HG03571 (cell line): ENCODE measurements around the gene PCDHB15.
"Not testable (repeated sequence)": the region's sequence is repeated elsewhere in the genome, so short reads cannot be mapped to it uniquely, and the experiment has no call there.

Source experiments
- ATAC-seq: cut with Tn5 transposase; IDR thresholded peaks from one replicate; pipeline ENCODE4 v1.9.1; 2021; ENCODE audit not compliant: unreplicated experiment

PCDHB15 gene

DNA sequence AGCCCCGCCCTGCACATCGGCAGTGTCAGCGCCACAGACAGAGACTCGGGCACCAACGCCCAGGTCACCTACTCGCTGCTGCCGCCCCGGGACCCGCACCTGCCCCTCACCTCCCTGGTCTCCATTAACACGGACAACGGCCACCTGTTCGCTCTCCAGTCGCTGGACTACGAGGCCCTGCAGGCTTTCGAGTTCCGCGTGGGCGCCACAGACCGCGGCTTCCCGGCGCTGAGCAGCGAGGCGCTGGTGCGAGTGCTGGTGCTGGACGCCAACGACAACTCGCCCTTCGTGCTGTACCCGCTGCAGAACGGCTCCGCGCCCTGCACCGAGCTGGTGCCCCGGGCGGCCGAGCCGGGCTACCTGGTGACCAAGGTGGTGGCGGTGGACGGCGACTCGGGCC is 1.8 kb downstream of the PCDHB15 start:
- not testable (repeated sequence) for ATAC-seq

DNA sequence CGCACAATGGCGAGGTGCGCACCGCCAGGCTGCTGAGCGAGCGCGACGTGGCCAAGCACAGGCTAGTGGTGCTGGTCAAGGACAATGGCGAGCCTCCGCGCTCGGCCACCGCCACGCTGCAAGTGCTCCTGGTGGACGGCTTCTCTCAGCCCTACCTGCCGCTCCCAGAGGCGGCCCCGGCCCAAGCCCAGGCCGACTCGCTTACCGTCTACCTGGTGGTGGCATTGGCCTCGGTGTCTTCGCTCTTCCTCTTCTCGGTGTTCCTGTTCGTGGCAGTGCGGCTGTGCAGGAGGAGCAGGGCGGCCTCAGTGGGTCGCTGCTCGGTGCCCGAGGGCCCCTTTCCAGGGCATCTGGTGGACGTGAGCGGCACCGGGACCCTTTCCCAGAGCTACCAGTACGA is 2.2 kb downstream of the PCDHB15 start:
- ATAC-seq: not testable (repeated sequence)

DNA sequence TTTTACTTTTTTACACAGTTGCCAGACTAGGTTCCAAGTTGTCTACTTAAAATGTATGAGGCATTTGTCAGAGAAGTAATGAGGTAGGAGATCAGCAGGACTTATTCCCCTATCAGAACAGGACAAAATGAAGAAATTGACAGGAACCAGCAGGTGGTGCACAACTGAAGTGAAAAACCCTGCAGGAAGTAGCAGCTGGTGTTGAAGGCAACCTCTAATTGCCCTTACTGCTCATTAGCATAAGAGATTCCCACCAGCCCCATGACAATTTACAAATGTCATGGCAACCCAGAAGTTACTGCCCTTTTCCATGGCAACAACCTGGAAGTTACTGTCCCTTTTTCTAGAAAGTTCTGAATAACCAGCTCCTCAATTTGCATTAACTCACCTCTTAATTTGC is 5.4 kb downstream of the PCDHB15 start:
- ATAC-seq: no peak

DNA sequence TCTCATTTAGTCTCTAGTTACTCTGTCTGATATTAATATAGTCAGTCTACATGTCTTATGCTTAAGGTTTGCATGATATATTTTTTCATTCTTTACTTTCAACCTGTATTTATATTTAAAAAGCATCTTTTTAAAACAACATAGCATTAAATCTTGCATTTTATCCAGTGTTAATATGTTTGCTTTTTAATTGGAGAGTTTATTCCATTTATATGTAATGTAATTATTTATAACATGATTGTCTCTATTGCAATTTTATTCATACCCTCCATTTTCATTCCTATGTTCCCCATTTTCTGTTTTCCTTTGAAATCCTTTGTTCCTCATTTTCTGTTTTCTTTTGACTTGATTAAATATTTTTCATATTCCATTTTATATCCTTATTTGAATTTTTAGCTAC is 13.3 kb downstream of the PCDHB15 start:
- no peak for ATAC-seq

DNA sequence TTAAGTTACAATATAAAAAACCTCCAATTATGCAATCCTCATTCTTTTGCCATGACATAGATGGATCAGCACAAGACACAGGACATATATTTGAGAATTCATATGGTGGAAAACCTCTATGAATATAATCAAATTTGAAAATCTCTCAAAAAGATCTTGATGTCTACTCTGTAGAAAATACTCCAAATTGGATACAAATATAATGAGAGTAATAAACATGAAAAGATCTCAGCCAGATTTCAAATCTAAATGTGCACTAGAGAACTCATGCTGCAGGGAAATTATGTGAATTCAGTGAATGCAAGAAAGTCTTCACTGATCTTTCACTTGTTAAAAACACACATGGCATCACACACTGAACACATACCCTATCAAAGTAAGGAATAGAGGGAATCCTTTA is 13.8 kb downstream of the PCDHB15 start:
- no peak for ATAC-seq

DNA sequence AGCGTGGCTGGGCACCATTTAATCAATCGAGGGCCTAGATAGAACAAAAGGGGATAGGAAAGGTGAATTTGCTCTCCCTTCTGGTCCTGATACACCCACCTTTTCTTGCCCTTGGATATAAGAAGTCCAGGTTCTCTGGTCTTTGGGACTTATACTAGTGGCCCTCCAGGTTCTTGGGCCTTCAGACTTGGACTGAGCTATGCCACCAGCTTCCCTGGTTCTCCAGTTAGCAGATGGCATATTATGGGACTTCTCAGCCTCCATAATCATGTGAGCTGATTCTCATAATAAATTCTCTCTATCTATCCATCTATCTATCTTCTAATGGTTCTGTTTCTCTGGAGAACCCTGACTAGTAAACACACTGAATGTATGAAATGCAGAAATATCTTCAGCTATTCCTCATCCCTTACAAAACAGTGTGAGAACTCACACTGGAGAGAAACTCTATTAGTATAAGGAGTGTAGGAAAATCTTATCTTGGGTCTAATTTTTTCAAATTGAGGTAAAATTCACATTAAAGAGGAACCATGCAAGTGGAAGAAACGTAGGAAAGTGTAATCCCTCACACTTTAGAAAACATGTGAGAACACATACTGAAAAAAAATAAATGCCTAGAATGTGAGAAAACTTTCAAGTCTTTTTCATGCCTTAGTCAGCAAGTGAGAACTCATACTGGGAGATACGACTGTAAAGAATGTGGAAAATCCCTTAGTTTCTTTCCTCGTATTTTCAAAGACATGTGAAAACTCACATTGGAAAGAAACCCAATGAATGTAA is 15.5 kb downstream of the PCDHB15 start:
- ATAC-seq: no peak

DNA sequence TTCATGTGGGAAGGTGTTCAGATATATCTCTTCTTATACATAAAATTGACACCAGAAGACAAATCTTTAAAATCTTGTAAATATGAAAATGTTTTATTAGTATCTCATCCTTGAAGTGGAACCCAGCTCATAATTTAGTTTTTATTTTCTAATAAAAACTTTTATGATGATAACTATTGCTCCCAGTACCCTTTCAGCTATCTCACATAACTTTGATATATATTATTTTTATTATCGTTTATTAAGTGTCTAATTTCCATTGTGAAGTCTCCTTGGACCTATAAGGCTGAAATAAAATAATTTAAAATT is 16.0 kb downstream of the PCDHB15 start:
- ATAC-seq: no peak

DNA sequence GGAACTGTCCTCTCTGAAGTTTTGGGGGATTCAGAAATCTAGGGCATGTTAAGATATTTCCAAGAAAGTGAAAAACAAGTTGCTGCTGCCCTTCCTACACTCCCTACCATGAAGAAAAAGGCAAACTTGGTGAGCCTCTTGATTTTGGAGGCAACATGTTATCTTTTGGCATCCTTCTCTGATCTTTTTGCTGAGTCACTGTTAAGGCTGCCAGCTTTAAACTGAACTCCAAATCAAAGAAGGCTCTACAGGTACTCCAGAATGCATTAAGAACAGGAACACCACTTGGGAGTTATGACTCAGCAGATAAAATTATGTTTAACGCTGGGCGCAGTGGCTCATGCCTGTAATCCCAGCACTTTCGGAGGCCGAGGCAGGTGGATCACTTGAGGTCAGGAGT is 24.0 kb downstream of the PCDHB15 start:
- ATAC-seq: no peak

DNA sequence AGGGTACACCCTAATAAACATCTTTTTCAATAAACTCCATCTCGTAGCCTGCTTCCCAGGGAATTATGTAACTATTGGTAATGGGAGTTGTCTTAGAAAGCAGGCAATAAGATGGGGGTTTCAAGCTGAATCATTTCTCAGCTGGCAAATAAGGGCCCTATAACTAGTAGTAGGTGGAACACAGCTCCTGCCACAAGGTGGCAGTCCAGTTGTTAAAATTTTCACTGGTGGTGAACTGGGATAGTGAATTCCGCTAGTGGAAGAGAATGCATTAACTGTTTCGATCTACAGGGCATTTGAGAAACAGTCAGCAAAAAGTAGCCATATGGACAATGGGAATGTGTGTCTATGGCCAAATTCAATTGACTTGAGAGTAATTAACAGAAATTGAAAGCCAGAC is 27.7 kb downstream of the PCDHB15 start:
- ATAC-seq: no peak

DNA sequence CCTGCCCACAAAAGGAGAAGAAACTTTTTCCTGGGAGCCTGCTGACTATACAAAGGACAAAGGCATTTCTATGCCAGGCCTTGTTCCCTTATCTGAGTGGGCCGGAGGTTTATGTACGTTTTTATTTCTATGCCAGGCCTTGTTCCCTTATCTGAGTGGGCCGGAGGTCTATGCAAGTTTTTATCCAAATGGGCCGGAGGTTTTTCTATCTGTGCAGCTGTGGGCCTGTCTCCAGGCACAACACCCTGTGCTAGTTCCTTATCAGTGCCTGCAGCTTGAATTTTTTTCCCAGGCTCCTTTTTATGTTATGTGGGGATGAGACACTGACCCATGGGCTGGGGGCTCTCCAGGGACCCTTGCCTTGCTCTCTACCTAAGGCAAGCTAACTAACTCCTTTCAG is 53.2 kb downstream of the PCDHB15 start:
- ATAC-seq: no peak
